ENCODE measurements around the gene ACKR2. TPM values are rescaled to one million over a fixed set of nuclear protein-coding genes. Genes with fewer than 3 reads are reported as not detected.
A peak's percentile ranks its signal among the peaks of the same experiment; 100 is the strongest.

The ACKR2 gene
- total RNA-seq, 1 experiment from 2014 or later, result 0.45 TPM

DNA sequence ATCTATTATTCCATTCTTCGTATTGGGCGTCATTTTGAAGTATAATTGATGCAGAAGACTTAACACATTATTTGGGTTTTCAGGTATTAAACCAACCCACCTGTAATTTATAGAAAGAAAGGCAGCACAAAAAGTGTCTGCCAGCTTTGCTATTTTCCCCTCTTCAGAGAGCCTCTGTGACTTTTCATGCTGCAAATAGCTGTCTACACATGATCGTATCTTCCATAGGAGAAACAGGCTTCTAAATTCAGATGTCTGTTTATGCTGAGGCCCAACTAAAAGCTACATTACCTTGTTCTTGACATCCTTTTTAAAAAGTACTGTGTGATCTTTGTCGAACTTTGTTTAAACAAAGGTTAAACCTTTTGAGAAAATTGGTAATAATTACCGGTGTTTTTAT lies 5.0 kb downstream of the ACKR2 start:
- intact Hi-C loops (cut with micrococcal nuclease; ENCODE audit: unreplicated experiment), result no loop called here
- H3K4me3 Mint-ChIP-seq (ENCODE audit: low read depth, unreplicated experiment), result no peak overlapping the region
- DNase-seq, result no peak
- no peaks in the 10 kb centered on the region for H3K9me3 Mint-ChIP-seq (ENCODE audit: low read depth, unreplicated experiment)
- no TSS peak for BruUV-seq (replicated peaks)
- no peaks in the 10 kb centered on the region for H3K27me3 Mint-ChIP-seq (ENCODE audit: unreplicated experiment)
- CTCF ChIA-PET, result no interaction called here
- H3K4me1 Mint-ChIP-seq (ENCODE audit: low read depth, unreplicated experiment), result peaks cover 37% of the 10 kb centered on the region
- no peak overlapping the region for H3K27ac Mint-ChIP-seq (ENCODE audit: unreplicated experiment)
- TF ChIP-seq, protein P1, sequence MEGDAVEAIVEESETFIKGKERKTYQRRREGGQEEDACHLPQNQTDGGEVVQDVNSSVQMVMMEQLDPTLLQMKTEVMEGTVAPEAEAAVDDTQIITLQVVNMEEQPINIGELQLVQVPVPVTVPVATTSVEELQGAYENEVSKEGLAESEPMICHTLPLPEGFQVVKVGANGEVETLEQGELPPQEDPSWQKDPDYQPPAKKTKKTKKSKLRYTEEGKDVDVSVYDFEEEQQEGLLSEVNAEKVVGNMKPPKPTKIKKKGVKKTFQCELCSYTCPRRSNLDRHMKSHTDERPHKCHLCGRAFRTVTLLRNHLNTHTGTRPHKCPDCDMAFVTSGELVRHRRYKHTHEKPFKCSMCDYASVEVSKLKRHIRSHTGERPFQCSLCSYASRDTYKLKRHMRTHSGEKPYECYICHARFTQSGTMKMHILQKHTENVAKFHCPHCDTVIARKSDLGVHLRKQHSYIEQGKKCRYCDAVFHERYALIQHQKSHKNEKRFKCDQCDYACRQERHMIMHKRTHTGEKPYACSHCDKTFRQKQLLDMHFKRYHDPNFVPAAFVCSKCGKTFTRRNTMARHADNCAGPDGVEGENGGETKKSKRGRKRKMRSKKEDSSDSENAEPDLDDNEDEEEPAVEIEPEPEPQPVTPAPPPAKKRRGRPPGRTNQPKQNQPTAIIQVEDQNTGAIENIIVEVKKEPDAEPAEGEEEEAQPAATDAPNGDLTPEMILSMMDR (IDR thresholded peaks at IDR 0.05; ENCODE audit: unreplicated experiment), result no peak
- H3K36me3 Mint-ChIP-seq (ENCODE audit: insufficient read depth, unreplicated experiment), result no peaks in the 10 kb centered on the region

DNA sequence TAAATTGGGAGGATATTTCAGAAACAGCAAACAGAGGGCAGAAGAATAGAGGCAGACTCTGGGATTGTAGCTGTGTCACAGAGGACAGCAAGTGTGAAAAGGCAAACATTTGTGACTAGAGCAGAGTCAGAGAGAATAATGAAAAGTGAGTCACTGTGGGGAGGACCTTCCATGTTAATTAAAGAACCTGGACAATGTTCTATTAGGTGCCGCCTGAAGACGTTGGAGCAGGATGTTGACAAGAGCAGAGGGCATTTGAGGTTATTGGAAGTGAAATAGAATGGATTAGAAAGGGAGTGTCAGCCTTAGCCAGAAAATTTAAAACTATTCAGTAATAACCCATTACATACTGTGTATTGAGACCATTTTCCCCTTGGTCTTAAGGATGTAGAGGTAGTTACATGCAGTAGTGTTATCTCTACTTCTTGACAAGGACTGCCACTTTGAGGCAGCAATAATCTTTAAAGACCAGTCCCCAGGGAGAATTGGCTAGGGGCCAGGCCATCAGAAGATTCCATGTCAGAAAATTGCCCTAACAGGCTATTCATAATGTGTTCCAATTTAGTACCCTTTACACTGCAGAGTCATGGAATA lies 5.8 kb downstream of the ACKR2 start:
- no peak for DNase-seq

DNA sequence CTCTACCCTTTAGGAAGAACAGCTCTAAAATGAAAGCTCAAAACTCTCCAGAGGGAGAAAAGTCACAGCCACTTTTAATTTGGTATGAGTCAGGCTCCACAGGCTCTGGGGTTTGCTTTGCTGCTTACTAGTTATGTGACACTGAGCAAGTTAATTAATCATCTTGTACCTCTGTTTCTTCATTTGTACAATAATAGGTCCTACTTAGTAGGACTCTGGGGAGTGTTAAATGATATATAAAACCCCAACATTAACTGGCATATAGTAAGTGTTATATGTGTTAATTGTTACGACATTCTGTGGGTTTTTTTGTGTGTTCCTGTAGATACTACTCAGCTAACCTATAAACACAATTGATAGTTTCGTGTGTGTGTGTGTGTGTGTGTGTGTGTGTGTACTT lies 6.6 kb downstream of the ACKR2 start:
- H3K27me3 Mint-ChIP-seq (ENCODE audit: unreplicated experiment), result no peaks in the 10 kb centered on the region
- H3K9me3 Mint-ChIP-seq (ENCODE audit: low read depth, unreplicated experiment), result no peaks in the 10 kb centered on the region
- TF ChIP-seq, protein P1 (IDR thresholded peaks at IDR 0.05; ENCODE audit: unreplicated experiment), result no peak
- intact Hi-C loops (cut with micrococcal nuclease; ENCODE audit: unreplicated experiment), result no loop called here
- CTCF ChIA-PET, result interaction anchor here (1.2 kb wide), 1 partner anchor 13 kb away, joined by 7 read pairs; no protein-coding TSS in a partner anchor
- no TSS peak for BruUV-seq (replicated peaks)
- H3K4me3 Mint-ChIP-seq (ENCODE audit: low read depth, unreplicated experiment), result no peak overlapping the region
- peaks cover 8% of the 10 kb centered on the region for H3K36me3 Mint-ChIP-seq (ENCODE audit: insufficient read depth, unreplicated experiment)
- H3K4me1 Mint-ChIP-seq (ENCODE audit: low read depth, unreplicated experiment), result peaks cover 30% of the 10 kb centered on the region
- no peak for DNase-seq
- H3K27ac Mint-ChIP-seq (ENCODE audit: unreplicated experiment), result no peak overlapping the region

More for the DNA sequence above, 5.8 kb downstream of the ACKR2 start:
- intact Hi-C loops (cut with micrococcal nuclease; ENCODE audit: unreplicated experiment), result no loop called here
- no peak overlapping the region for H3K27ac Mint-ChIP-seq (ENCODE audit: unreplicated experiment)
- H3K4me1 Mint-ChIP-seq (ENCODE audit: low read depth, unreplicated experiment), result peaks cover 37% of the 10 kb centered on the region
- no peaks in the 10 kb centered on the region for H3K9me3 Mint-ChIP-seq (ENCODE audit: low read depth, unreplicated experiment)
- BruUV-seq (replicated peaks), result no TSS peak
- CTCF ChIA-PET, result interaction anchor here (1.2 kb wide), 1 partner anchor 14 kb away, joined by 7 read pairs; no protein-coding TSS in a partner anchor
- H3K27me3 Mint-ChIP-seq (ENCODE audit: unreplicated experiment), result no peaks in the 10 kb centered on the region
- peaks cover 5% of the 10 kb centered on the region for H3K36me3 Mint-ChIP-seq (ENCODE audit: insufficient read depth, unreplicated experiment)
- TF ChIP-seq, protein P1 (IDR thresholded peaks at IDR 0.05; ENCODE audit: unreplicated experiment), result no peak
- no peak overlapping the region for H3K4me3 Mint-ChIP-seq (ENCODE audit: low read depth, unreplicated experiment)

DNA sequence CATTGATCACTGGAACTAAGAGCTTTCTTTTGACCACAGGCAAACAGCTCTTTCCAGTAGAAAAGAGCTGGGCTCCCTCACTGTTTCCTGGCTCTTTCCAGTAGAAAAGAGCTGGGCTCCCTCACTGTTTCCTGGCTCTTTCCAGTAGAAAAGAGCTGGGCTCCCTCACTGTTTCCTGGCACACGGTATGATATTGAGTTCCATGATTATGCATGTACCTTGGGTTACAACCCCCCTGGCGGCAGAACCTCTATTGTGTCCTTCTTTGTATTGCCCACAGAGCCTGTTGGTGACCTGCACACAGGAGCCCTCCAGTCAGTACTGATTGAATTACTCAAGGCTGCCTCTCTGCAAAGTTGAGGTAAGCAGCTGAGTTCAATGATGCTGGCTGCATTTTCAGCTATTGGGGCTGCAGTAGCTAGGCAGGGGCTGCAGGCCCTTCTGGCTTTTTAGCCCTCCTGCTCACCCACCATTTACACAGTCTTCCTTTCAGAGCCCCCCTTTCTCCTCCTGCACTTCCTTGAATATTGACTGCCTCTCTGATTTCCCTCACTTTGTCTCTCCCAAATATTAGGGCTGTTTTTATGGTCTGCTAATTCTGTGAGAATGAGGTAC lies 10.2 kb downstream of the ACKR2 start:
- CTCF ChIA-PET, result interaction anchor here (1.0 to 2.2 kb wide), 4 partner anchors 10 to 39 kb away, joined by 4 to 10 read pairs (median 5); no protein-coding TSS in a partner anchor
- TF ChIP-seq, protein P1 (IDR thresholded peaks at IDR 0.05; ENCODE audit: unreplicated experiment), result no peak
- no TSS peak for BruUV-seq (replicated peaks)
- Mint-ChIP-seq H3K4me3 (ENCODE audit: low read depth, unreplicated experiment) (no peak overlapping the region), H3K4me1 (ENCODE audit: low read depth, unreplicated experiment) (peaks cover 28% of the 10 kb centered on the region), H3K9me3 (ENCODE audit: low read depth, unreplicated experiment) (no peaks in the 10 kb centered on the region), H3K27ac (ENCODE audit: unreplicated experiment) (peak overlapping the region; percentile 71), H3K36me3 (ENCODE audit: insufficient read depth, unreplicated experiment) (peaks cover 8% of the 10 kb centered on the region), H3K27me3 (ENCODE audit: unreplicated experiment) (no peaks in the 10 kb centered on the region)
- intact Hi-C loops (cut with micrococcal nuclease; ENCODE audit: unreplicated experiment), result no loop called here
- DNase-seq, result peak; percentile 46
